Activated T-cell treated with anti-CD3 and anti-CD28 coated beads, Interleukin-2, amount 50 U/mL, for 1 hour (primary cell): Measurements from ENCODE around the gene PDE1A.
"Not testable (repeated sequence)": the region's sequence is repeated elsewhere in the genome, so short reads cannot be mapped to it uniquely, and the experiment has no call there.

ENCODE experiments used
- DNase-seq: peaks from one replicate; pipeline ENCODE4 v3.0.0-alpha.2; 2020

PDE1A gene

DNA sequence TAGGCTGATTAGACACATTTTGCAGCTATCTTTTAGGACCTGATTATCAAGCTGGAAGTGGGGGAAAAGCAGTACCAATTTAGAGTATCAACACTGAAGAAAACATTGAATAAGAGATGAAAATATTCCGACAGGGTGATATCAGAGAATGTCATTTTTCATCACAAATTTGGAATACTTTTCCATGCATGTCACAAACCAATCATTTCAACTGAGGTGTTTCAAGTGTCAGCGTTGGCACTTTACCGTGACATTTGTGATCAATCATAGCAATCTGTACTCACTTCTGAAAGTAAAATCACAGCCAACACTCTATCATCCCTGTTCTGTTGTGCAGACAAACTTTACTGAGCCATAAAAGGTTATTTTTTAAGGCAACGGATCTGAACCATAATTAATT lies 75.4 kb downstream of the PDE1A start:
- no peak for DNase-seq

DNA sequence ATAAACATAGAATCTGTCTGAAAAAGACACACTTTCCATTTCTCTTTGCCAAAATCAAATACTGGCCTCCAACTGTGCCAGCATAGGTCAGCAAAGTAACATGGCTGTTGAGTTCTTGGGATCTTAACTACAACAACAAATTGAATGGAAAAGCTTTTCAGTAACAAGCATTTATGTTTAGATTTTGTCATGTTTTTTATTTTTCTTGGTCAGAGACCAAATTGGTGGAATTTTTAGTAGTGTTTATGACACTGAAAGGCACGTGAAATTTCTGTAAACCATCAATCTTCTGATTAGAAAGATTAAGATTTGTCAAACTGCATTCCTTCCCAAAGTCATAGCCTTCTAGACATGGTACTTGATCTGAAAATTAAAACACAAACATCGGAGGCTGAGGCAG lies 77.6 kb downstream of the PDE1A start:
- no peak for DNase-seq

DNA sequence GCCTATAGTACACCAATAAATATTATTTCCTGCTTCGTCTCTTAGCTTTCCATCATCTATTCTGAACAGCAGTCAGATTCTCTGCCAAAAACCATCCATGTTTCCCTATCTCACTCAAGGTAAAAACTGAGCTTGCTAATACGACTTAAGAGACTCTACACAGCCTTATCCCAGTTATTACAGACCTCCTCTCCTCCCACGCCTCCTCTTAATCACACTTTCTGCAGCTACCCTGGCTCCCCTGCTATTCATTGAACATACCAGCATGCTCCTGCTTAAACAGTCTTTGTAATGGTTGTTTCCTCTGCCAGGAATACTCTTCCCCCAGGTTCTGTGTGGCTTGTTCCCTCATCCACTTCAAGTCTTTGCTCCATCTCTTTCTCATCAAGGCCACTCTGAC lies 81.5 kb downstream of the PDE1A start:
- DNase-seq, result no peak

DNA sequence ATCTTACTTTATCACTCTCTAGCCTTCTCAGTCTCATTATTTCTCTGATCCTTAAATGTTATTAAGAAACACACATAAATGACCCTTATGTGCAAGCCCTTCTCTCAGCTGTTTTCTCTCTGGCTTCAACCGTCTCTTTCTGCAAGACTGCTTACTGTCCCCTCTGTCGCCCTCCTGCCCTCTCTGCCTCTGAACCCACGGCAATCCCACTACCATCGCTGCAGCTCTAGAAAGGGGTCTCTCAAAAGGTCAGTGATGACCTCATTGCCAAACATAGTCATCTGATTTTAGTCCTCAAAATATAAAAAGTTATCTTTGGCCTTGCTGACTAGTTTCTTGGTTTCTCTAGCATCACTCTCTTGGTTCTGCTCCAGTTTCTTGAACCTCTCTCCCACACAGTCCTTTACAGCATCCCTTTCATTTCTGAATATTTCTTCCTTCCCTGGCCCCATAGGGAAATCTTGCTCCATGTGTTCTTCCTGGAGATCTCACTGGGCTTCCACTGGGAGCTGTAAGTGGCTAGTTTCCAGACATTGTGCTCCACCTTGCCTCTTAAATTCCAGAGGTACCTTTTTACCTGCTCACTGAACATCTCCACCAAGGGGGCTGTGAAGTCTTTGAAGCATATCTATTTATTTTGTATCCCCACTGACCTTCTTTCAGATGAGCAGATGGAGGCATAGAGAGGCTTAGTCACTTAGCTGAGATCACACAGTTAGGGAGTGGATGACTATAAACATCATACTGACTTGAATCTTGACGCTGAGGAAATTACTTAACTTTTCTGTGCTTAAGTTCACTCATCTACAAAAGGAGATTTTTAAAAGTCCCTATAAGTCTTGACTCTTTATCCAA lies 96.2 kb downstream of the PDE1A start:
- no peak for DNase-seq

DNA sequence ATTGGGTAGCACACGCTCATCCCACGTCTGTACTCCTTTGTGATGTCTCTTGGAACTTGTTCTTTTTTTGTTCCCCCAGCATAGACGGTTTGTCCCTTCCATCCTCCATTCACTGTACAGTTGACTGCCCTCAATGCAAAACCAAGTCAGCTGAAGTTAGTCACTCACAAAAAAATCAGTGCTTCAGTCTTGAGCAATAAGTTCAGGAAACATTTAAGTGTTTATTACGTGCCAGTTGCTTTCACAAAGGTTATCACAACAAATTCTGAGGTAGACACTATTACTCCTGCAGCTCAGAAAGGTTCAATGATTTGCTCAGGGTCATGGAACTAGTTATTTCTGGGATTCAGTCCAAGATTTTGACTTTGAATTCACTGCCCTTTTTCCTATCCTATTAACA lies 102.2 kb downstream of the PDE1A start:
- DNase-seq, result no peak

DNA sequence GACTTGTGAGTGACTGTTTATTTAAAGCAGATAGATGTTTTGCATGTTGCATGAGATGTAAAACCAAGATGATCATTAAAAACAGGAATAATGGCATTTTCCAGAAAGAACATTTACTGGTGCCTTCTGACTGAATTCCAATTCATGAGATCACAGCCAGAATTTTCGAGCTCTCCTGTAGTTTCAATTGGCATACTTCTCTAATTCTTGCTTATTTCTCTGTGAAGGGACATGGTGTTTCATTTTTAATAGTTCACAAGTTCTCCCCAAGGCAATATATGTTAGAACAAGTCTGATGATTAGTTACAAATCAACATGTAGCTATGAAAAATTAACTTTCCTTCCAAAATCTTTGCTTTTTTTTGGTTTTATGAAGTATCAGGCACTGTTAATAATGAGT lies 105.7 kb downstream of the PDE1A start:
- DNase-seq, result no peak

DNA sequence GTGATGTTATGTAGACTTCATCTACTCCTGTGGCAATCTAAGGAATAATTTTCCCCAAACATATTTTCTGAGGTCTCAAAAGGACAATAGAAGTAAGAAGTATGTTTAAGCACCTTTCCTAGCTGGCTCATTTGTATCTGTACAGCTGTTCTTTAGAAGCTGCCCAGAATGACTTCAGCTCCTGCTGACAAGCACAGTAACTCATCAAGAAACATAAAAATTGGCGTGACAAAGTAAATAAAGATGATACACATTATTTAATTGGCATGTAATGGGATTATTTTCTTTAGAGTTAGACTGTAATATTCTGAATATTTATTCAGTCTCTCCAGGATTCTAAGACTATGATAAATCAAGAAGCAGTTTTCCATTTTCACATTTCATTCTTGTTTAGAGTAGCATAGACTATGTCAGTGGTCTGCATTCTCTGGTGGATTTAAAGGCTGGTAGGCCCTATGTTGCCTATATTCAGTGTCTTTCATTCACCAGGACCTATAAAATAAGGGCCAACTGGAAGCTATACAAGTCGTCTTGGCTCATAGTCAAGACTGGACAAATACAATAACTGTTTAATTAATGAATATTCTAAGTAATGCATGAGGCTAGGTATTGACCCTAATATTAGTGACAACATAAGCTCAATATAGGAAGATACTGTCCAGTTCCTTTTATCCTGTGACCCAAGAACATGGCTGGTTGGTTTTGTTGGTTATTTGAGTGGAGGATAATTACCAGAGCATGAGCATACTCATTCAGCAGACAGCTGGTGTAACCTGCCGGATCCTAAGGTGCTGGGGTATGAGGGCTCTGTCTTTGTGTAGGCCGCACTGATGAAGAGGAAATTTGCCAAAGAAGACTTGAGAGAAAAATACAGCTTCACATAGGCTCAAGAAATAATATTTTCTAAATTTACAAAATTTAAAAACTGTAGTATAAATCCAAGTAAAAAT lies 107.0 kb downstream of the PDE1A start:
- no peak for DNase-seq

DNA sequence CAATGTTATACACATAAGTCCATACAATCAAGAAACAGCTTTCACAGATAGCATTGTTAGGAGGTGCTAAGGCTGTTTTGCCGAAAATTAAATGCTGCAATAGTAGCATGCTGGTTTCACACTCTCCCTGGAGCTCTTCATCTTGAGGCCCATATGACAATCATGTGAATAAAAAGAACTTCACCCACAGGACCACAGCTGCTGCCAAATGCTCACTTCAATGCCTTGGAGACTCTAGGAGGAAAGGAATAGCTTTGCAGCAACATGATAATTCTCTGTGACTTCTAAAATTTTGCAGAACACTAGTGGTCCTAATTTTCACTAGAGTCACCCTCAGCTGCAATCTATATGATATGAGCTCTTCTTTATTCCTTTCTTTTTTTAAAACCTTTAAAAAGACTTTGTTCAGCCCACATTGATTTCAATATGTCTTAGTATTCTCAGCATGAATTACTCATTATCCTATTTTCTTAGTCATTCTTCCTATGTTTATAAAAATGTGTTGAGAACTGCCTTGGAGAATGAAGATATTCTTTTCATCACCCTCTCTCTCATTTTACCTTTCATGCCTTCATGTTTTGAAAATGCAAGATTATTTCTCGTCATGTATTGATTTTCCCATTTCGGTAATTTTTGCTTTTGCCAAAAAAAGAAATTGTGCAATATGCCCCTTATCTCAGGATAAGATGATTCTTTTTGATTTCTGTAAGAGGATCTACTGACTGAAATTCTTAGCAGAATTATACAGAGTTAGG lies 108.2 kb downstream of the PDE1A start:
- no peak for DNase-seq

DNA sequence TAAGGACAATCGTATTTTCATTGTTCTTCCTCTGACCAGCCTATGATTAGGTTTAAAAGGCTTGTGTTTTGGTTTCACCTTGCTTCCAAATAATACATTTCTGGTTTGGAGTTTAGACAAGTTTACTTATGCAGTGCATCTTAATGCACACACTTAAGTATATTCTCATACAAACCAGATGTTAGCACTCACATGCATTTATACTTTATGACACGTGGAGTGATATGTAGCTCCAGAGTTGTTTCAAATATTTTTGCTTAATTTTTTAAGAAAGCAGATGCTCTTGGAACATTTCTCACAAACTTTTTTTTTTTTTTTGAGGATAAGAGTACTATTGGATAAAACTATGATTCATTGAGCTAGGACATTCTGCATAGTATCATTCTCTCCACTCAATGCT lies 109.9 kb downstream of the PDE1A start:
- no peak for DNase-seq

DNA sequence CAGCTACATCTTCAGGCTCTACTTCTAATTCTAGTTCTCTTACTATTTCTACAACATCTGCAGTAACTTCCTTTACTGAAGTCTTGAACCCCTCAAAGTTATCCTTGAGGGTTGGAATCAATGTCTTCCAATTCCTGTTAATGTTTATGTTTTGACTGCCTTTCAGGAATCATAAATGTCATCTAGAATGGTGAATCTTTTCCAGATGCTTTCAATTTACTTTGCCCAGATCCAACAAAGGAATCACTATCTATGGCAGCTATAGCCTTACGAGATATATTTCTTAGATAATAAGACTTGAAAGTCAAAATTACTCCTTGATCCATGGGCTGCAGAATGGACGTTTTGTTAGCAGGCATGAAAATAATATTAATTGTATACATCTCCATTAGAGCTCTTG lies 123.9 kb downstream of the PDE1A start:
- no peak for DNase-seq

DNA sequence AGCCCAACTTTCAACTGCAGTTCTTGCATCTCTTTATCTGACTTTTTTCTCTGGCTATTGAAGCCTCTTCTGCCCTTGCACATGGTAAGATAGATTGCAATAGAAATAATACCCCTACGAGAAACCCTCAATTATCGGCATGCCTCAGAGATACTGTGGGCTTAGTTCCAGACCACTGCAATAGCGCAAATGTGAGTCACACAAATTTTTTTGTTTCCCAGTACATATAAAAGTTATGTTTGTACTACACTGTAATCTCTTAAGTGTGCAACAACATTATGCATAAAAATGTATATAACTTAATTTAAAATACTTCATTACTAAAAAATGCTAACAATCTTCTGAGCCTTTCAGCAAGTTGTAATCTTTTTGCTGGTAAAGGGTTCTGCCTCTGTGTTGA lies 124.7 kb downstream of the PDE1A start:
- DNase-seq, result no peak

DNA sequence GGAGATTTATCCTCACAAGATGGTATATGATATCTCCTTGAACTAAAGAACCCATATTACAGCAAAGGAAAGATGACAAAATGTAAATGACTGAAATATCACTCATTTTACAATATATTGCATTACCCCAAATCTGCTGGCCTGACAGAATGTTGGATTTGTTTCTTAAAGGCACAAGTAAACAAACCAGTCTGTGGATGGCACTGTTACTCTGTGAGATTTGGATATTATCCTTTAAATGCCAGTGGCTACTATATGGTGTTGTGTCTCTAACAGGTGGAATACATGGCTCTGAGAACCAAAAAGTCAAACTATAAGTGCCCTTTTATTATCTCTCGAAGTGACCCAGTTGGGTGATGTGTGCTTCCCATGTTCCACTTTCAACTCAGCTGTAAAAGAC lies 125.7 kb downstream of the PDE1A start:
- no peak for DNase-seq

DNA sequence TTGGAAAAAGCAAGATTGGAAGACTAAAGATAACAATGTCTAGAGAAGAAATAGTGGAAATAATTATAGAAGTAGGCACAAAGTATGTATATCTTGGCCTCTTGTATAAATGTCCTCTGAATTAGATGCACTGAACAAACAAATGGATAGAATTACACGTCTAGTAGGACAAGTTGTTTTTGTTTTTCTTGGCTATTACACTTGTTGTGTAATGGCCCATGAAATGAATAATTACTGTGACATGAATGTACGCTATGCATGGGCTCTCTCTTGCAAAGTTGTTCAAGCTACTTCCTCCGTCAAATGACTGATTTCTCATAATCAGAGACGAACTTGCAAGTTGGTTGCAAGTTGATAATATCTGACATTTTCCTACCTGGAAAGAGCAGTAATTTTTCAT lies 126.2 kb downstream of the PDE1A start:
- DNase-seq, result no peak

DNA sequence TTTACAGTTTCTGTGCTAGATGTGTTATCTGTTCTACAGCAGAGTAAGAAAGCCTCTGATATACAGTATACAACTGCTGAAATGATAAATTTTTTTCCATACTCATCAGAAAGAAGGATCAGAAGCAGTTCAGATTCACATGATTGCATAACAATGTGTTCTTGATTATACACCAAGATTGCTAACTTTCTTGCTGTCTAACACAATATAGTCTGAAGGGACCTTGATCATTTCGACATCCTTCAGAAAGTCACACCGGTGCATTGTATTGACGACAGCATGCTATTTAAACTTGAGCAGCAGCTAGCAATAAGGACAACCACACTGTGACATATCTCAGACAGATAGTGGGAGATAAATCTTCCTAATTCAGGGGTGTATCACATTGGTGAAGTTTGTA lies 127.2 kb downstream of the PDE1A start:
- no peak for DNase-seq

DNA sequence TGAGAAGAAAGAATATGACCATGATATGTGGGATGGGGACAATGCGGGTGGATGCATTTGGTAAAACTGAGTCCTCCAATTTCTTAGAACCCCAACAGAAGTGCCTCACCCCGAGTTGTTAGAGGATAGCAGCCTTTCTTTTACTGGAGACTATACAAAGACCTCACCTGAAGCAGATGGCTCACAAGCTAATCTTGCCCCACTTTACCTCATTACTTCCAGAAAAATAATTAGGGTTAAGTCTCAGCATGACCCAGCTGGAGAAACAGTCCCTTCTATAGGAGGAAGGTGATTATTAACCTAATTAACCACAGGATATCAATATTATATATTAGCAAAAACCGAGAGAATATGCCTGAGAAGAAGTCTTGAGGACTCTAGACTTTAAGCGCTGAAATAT lies 128.4 kb downstream of the PDE1A start:
- DNase-seq, result no peak

DNA sequence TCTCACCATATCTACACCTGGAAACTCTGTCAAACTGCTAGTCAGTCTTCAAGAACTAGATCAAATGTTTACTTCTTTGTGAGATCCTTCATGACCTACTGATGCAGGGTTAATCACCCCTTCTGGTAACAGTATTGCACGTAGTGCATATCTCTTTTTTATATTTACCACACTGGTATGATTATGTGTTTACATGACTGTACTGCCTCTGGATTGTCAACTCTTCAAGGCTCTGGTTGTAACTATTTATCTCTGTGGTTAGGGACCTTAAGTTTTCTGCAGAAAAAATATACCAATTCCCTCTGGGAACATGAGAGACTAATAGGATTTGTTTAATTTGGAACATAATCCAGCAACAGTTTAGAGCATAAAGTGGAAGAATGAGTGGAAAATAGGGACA lies 135.5 kb downstream of the PDE1A start:
- no peak for DNase-seq

DNA sequence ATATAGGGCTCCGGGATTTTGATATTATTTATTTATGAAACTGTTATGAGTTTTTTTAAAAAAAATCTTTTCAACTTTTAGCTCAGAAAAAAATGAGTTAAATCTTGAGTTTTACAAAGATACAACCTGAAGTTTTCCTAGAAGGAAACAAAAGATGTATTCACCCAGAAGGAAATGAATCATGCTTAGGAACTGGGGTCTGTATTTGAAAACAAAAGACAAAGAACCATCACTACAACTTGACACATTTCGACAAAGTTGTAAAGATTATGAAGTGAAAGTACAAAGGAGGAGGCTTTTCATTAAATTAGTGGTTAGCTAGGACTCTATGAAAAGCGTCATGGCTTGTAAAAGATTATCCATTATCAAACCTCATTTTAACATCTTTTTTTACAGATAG lies 143.3 kb downstream of the PDE1A start:
- DNase-seq, result no peak

DNA sequence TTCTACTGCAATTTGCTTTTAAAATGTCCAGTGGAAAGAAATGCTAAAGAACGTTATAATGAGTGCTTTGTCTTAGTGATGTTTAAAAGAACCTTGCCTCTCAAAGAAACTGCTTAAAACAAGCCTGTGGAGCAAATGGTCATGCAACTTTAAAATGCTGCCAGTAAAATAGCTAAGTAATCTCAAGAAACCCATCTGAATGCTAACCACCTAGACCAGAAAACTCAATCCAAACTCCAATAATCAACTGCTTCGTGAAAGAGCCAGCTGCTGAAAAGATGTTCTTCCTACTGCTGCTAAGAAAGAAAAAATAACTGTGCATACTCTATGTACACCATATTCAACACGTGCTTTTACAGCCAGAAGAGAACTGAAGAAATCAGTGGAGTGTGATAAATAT lies 145.6 kb downstream of the PDE1A start:
- no peak for DNase-seq

DNA sequence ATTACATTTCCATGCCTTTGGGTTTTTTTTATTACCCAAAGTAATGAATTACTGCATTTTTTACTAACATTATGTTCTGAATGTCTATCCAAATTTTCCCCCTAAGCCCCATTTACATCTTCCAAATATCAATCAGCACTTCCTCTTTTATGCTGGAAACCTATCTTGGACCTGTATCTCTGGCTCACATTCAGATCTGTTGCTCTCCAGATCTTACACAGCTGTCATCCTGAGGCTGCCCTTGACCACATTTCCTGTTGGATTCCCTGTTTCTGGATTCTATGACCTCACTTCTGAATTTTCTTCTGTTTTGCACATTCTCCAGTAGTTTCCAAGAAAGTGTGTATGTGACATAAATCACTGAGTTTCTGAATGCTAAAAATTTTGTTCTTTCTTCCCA lies 146.7 kb downstream of the PDE1A start:
- no peak for DNase-seq

DNA sequence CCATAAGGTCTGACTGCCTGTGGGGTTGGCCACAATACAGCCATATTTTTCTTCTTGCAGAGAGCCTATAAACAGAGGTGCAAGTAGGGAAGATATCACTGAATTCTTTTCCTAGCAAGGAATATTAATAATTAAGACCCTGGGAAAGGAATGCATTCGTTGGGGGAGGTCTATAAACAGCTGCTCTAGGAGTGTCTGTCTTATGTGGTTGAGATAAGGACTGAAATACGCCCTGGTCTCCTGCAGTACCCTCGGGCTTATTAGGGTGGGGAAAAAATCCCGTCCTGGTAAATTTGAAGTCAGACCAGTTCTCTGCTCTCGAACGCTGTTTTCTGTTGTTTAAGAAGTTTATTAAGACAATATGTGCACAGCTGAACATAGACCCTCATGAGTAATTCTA lies 150.2 kb downstream of the PDE1A start:
- DNase-seq, result not testable (repeated sequence)

DNA sequence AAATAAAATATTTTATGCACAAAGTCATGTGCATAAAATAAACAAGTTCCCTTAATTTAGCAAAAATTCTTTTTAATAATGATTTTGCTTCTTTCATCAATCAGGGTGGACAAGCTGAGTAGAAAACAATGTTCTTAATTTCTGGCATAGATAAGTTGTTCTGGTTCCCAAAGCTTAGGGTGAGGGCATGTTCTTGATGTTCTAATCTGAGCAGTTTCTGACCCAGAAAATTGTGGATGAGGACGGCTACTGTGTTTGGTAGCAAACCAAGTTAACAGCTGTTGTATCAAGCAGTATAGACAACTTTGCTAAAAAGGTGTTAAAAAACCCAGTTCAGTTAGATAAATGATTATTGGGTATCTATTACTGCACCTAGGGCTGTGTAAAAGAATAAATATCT lies 158.9 kb downstream of the PDE1A start:
- DNase-seq, result no peak

DNA sequence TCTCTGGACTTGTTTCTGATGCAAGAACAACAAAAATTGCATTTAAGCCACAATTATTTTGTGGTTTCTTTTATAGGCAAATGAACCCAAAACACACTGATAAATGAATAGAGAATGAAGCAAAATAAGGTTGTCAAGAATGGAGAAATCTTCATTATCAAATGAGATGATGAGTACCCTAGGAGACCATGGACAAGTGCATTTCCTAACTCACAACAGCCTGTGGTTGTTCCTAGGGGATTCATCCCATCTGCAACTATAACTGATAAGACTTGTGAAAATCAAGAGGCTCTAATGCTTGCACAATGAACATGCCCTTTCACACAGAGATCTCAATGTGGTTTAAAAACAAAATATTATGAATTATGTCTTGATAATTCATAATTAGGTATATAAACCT lies 159.9 kb downstream of the PDE1A start:
- no peak for DNase-seq

DNA sequence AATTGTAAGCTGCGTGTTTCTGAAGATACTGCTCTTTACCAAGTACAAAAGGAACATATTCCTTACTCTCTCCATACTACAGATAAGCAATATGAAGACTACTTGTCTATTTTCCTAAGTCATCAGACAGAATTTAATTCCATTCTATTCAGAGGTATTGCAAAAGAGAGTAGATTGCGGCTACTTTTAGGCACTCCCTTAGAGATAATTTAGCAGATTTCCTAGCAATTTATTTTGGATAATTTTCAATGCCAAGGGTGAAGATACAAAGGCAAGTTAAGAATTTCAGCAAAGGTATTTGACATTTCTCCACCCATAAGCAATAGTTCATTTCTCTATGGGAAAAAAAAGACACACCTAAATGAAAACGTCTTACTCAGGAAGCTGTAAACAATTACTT lies 161.1 kb downstream of the PDE1A start:
- no peak for DNase-seq
